Stimulated activated CD8-positive, alpha-beta memory T cell treated with anti-CD3 and anti-CD28 coated beads, Interleukin-4, amount 100 ng/mL, for 48 hours (primary cell): ENCODE results near the gene WWC2.
"Not testable (repeated sequence)": the region's sequence is repeated elsewhere in the genome, so short reads cannot be mapped to it uniquely, and the experiment has no call there.

Experiments used
- DNase-seq: peaks from one replicate; pipeline ENCODE4 v3.0.0-alpha.2; 2020

Gene WWC2

GRCh38 chr4:183314336-183314735, 215.3 kb downstream of the WWC2 start:
- no peak for DNase-seq

- DNase-seq, result no peak
These were observed 215.7 kb downstream of the WWC2 start for GRCh38 chr4:183314806-183315205.

- DNase-seq, result no peak
These were observed 219.6 kb downstream of the WWC2 start for GRCh38 chr4:183318656-183319055.

GRCh38 chr4:183320211-183321059, 221.4 kb downstream of the WWC2 start, which contains the start of gene CLDN22:
Gene CLDN22 (minus strand): TSS chr4:183320276. CDS start chr4:183320218, 58 bp downstream.
- DNase-seq, result no peak

GRCh38 chr4:183321079-183321478, 222.0 kb downstream of the WWC2 start:
- no peak for DNase-seq

- no peak for DNase-seq
These were observed 222.5 kb downstream of the WWC2 start for GRCh38 chr4:183321516-183321915.

- DNase-seq, result no peak
These were observed 223.3 kb downstream of the WWC2 start, which contains the start of gene CLDN24 for GRCh38 chr4:183322326-183322725. Gene CLDN24 (minus strand): TSS chr4:183322426. CDS start chr4:183322426, 0 bp downstream.

- no peak for DNase-seq
These were observed 224.2 kb downstream of the WWC2 start for GRCh38 chr4:183323295-183323694.

GRCh38 chr4:183324056-183324455, 225.0 kb downstream of the WWC2 start:
- not testable (repeated sequence) for DNase-seq

- DNase-seq, result no peak
These were observed 225.6 kb downstream of the WWC2 start for GRCh38 chr4:183324619-183325018.

- not testable (repeated sequence) for DNase-seq
These were observed 227.3 kb downstream of the WWC2 start for GRCh38 chr4:183326387-183326786.

- DNase-seq, result no peak
These were observed 227.8 kb downstream of the WWC2 start for GRCh38 chr4:183326853-183327252.

GRCh38 chr4:183327827-183328226, 228.8 kb downstream of the WWC2 start:
- no peak for DNase-seq

GRCh38 chr4:183328832-183329231, 229.8 kb downstream of the WWC2 start:
- no peak for DNase-seq

GRCh38 chr4:183329244-183329643, 230.2 kb downstream of the WWC2 start:
- no peak for DNase-seq

- no peak for DNase-seq
These were observed 231.1 kb downstream of the WWC2 start for GRCh38 chr4:183329954-183330742.

GRCh38 chr4:183330841-183331240, 231.8 kb downstream of the WWC2 start:
- DNase-seq, result no peak

- DNase-seq, result no peak
These were observed 233.4 kb downstream of the WWC2 start for GRCh38 chr4:183332447-183332846.

GRCh38 chr4:183333202-183333601, 234.1 kb downstream of the WWC2 start:
- no peak for DNase-seq

- DNase-seq, result no peak
These were observed 234.9 kb downstream of the WWC2 start for GRCh38 chr4:183333983-183334382.

- DNase-seq, result no peak
These were observed 236.4 kb downstream of the WWC2 start for GRCh38 chr4:183335369-183335940.

- DNase-seq, result no peak
These were observed 238.3 kb downstream of the WWC2 start for GRCh38 chr4:183337349-183337748.

- no peak for DNase-seq
These were observed 238.8 kb downstream of the WWC2 start for GRCh38 chr4:183337833-183338232.
